Breast epithelium (tissue), 3 donors: ENCODE results near the gene CARD8.
"Not testable (repeated sequence)": the region's sequence is repeated elsewhere in the genome, so short reads cannot be mapped to it uniquely, and the experiment has no call there.

Experiments used
- CTCF ChIP-seq, 3 donors: fragments of 450-650 bp; IDR thresholded peaks; one replicate each; pipeline ENCODE4 v1.5.1; 2016 to 2017; ENCODE audit warnings: antibody characterized with exemption in 3 of 3, mild to moderate bottlenecking in 3 of 3, moderate library complexity in 3 of 3
- POLR2A ChIP-seq: fragments of 450-650 bp; IDR thresholded peaks from one replicate; pipeline ENCODE4 v1.6.1; 2016; ENCODE audit warnings: antibody characterized with exemption, mild to moderate bottlenecking, moderate library complexity

- TF ChIP-seq CTCF (IDR thresholded peaks at IDR 0.05); POLR2A: not testable (repeated sequence)
These were observed 35.7 kb upstream of the CARD8 start for GRCh38 chr19:48291489-48291815.
